NCI-H1417 (cell line): Measurements from ENCODE around the gene ZBTB7A.

Source experiments
- DNase-seq, 3 experiments: peaks; one replicate each; lab custom pipeline; 2025; lab: John Stamatoyannopoulos, UW

Gene ZBTB7A

DNA sequence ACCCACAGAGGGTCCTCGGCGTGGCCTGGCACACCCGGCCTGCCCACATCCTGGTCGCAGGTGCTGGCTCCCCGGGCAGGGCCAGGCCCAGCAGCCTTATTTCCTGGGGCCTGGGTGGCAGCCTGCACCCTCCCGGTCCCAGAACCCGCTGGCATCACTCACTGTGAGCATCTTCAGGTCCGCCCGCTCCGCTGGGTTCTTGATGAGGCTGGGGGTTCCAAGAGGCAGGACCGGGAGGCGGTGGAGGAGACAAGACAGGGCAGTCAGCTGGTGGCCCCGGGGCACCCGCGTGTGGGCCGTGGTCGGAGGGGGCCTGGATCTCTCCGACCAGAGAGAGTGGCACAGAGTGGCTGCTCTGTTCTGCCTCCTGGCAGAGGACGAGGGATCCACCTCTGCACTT lies 27.6 kb upstream of the ZBTB7A start:
- no peak for DNase-seq

DNA sequence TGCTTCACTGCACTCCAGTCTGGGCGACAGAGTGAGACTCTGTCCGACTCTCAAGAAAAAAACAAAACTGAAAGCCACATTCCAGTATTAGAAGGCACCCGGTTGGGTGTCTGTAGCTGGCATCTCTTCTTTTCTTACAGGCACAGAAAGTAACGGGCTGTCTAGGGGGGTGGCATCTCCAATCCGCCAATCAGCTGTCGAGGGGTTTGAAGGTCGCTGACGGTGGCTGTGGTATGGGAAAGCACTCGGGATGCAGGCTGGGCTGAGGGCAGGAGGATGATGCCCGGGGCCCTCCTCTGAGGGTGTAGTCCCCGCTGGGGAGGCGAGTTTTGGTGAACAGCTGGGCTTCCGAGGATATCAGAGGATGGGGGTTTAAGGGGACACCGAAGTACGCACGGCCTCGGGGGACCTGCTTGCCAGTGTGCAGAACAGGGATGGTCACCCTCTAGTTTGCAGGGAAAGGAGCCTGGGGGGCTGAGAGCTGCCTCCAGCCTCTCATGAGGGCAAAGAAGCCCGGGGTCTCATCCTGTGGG lies 27.0 kb upstream of the ZBTB7A start:
- no peak for DNase-seq

DNA sequence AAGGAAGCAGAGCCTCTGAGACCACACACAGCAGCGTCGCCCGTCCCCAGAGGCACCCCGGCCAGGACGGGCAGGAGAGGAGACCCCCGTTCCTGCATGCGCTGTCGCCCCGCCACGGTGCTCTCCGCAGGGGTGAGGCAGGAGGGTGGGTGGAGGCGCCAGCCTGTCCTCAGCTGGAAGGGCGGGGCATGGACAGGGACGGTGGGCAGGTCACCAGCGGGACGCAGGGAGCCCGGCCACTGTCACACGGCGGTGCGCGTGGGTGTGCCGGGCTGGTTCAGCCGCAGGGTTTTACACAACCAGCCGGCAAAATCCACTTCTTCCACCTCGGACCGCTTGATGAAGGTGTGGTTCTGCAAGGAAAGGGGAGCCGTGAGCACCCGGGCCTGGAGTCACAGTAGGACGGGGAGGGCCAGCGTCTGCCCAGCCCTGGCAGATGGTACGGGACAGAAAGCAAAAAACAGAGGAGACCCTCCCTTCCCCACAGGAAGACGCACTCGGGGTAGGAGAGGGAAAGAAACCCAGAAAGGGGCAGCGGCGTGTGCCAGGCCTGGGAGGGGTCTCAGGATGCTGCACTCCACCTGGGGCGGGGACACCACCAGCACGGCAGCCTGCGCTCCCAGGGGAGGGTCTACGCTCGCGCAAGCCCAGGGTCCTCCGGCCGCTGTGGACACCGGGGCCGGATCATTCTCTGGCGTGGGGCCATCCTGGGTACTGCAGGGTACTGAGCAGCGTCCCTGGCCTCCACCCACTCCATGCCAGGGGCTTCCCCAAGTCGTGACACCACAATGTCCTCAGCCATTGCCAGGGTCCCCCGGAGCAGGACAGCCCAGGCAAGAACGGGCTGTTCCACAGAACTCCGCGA lies 23.9 kb upstream of the ZBTB7A start:
- no peak for DNase-seq

DNA sequence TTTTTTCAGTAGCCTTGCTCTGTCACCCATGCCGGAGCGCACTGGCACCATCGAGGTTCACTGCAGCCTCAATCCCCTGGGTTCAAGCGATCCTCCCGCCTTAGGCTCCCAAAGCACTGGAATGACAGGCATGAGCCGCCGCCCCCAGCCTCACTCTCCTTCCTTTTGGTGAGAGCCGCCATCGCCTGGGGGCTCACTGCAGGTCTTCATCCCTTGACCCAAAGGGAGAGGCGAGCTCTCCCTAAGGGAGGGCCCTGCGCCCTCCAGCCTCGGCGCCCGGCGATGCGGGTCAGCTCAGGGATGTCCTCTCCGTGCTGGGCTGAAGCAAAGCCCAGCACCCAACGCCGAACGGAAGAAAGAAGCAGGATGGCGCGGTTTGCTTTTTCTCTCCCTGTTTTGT lies 23.2 kb upstream of the ZBTB7A start:
- DNase-seq = no peak

DNA sequence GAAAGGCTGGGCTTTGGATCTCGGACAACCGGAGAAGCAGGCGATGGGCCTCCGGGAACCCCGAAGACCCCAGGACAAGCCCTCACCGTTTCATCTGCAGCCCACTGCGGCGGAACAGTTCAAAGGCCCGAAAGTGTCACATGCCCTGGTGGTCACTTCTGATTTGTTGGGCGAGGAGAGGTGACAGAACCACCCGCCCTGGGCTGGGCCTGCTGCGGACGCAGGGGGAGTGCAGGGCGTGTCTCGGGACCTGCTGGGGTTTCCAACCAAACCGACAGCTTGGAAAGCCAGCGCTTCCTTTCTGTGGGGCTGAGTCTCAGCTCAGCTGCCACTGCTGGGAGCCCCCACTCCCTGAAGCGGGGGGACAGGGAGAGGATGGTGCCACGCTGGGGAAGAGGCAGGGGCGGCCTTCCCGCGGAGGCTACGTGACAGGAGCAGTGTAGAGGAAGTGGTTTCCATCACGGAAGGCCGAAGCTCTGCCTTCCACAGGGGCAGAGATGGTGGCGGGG lies 22.8 kb upstream of the ZBTB7A start:
- DNase-seq = no peak

DNA sequence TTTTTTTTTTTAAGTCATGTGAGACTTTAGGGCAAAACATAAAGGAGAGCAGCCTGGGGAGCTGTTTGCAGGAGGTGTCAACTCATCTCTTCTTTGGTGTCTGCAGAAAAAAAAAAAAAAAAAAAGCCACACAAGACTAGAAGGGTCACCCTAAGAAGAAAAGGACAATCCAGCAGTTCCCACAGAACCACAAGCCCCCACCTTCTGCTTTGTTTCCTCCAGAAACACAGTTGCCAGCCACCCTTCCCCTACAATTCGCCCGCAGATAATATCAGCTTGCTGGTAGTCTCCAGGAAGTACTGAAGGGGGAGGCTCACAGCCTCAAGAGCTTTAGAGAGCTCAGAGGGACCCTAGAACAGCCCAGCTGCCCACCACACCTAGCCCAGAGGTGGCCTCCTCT lies 22.3 kb upstream of the ZBTB7A start:
- DNase-seq = no peak

DNA sequence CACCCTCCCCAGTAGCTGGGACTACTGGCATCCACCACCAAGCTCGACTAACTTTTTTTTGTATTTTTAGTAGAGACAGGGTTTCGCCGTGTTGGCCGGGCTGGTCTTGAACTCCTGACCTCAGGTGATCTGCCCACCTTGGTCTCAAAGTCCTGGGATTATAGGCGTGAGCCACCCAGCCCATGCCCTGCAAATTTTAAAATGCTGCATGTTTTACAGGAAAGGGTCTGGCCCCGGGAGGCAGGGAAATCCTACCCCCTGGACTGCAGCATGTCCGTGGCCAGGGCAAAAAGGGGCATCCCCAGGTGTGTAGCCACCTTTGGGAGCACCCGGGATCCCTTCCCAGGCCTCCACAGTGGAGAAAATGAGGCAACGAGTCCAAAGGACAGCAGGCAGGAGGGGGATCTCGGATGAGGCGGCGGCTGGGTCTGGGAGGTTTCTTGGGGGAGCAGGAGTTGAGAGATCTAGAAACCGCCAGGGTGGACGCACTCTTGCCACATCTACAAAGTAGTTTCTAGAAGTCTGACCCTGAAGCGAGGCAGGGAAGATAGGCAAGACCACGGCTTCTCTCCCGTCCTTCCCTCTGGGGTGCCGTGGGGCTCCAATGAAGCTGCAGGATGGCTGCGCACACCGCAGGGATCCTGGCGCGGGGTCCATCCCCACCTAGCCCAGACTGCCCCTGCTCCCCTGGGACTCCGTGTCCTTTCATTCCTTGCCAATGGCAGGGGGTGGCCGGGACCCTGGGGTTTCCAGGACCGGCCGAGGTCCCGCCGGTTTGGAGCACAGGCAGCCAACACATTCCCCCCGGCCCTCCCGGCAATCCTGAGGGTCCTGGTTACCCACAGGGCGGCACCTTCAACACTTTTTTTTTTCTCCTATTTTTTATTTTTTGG lies 21.3 kb upstream of the ZBTB7A start:
- no peak for DNase-seq

DNA sequence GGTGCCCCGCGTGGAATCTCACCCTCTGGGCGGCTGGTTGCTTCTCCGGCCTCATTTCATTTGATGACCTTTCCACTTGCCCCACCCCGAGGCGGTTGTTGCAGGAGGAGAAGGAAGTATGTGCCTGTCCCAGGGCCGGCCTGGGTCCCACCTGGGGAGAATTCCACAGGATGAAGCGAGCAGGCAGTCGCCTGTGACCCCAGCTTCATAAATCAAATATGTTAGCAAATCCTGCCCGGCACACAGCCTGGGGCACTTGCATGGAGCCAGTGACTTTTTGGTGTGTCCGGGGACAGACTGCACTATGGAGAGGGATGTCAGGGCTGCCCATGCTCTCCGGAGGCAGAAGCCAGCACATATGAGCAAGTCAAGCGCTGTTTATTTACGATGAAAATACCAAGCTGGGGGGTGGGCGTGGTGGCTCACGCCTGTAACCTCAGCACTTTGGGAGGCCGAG lies 19.7 kb upstream of the ZBTB7A start:
- DNase-seq = no peak

DNA sequence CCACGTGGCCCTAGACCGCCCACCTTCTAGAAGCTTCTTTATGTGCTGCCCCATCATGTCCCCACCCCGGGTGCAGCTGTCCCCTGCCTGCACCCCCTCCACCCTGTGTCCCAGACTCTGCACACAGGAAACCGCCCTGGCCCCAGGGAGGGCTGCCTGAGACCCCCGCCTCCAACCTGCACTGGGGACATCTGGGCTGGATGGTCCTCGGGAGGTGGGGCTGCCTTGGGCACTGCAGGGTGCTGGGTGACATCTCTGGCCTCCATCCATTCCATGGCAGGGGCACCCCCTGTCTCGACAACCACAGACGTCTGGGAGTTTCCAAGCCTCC lies 17.8 kb upstream of the ZBTB7A start:
- no peak for DNase-seq

DNA sequence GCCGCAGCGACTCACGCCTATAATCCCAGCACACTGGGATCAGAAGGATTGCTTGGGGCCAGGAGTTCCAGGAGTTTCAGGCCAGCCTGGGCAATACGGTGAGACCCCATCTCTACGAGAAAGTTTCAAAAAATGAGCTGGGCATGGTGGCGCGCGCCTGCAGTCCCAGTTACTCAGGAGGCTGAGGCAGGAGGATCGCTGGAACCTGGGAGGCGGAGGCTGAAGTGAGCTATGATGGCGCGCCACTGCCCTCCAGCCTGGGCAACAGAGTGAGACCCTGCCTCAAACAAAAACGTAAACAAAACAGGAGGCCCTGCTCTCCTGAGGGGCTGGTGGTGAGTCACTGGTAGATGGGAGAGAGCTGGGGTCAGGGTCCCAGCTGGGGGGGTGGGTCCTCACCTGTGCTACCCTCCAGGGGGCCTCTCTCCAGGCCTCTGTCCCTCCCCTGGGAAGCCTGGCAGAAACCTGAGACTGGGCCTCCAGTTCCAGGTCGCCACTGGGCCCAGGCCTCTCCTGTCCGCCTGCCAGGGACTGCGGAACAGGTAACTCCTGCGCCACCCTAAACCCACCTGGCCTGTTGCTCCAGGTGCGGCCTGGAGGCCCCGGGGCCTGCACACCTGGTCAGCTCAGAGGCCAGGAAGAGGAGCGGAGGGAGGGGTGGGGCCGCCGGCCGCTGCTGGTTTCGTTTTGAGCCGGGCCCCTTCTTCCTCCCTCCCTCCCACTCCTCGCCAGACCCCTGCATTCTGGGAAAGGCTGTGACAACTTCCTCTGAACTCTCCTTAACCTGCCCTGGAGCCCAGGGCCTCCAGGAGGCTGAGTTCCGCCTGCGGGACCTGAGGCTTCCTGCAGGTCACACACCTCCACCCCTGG lies 17.2 kb upstream of the ZBTB7A start:
- no peak for DNase-seq

DNA sequence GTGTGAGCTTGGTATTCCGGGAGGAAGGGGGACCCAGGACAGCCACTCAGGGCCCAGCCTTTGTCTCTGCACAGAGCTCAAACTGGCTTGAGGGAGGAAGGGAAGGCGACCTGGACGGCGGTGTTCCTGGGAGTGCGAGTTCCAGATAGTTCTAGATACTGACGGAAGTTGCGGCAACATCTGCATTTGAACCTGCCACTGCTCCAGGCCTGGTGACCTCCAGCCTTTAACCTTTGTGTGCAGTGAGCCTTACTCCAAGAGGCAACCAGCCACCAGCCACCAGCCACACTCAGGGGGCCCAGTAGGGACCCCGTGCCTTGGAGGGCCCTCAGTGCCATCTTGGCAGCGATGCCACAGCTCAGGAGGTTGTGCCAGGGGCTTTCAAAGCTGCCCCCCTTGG lies 15.5 kb upstream of the ZBTB7A start:
- DNase-seq = no peak

DNA sequence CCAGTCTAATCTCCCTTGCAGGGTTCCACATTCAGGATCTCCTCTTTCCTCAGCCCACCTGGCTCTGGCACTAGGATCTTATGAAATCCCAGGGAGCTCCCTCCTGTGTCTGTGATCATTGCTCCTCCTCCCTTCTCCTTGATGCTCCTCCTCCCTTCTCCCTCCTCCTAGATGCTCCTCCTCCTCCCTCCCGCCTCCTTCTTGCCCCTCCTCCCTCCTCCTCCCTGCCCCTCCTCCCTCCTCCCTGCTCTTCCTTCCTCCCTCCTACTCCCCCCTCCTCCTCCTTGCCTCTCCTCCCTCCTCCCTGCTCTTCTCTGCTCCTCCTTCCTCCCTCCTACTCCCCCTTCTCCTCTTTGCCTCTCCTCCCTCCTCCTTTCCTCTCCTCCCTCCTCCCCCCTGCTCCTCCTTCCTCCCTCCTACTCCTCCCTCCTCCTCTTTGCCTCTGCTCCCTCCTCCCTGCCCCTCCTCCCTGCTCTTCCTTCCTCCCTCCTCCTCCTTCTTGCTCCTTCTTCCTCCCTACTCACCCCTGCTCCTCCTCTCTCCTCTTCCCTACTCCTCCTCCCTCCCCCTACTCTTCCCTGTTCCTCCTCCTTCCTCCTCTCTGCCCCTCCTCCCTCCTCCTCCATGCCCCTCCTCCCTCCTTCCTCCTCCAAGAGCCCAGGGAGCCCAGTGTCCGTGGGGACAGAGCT lies 14.9 kb upstream of the ZBTB7A start:
- DNase-seq = no peak

DNA sequence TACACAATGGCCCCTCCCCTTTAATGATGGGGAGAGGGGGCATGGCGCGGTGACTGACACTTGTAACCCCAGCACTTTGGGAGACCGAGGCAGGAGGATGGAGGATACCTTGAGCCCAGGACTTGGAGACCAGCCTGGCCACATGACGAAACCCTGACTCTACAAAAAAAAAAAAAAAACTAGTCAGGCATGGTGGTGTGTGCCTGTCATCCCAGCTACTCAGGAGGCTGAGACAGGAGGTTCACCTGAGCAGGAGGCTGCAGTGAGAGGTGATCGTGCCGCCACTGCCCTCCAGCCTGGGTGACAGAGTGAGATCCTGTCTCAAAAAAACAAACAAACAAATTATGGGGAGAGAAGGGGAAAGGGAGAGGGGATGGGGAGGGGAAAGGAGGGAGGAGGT lies 13.8 kb upstream of the ZBTB7A start:
- DNase-seq = no peak

DNA sequence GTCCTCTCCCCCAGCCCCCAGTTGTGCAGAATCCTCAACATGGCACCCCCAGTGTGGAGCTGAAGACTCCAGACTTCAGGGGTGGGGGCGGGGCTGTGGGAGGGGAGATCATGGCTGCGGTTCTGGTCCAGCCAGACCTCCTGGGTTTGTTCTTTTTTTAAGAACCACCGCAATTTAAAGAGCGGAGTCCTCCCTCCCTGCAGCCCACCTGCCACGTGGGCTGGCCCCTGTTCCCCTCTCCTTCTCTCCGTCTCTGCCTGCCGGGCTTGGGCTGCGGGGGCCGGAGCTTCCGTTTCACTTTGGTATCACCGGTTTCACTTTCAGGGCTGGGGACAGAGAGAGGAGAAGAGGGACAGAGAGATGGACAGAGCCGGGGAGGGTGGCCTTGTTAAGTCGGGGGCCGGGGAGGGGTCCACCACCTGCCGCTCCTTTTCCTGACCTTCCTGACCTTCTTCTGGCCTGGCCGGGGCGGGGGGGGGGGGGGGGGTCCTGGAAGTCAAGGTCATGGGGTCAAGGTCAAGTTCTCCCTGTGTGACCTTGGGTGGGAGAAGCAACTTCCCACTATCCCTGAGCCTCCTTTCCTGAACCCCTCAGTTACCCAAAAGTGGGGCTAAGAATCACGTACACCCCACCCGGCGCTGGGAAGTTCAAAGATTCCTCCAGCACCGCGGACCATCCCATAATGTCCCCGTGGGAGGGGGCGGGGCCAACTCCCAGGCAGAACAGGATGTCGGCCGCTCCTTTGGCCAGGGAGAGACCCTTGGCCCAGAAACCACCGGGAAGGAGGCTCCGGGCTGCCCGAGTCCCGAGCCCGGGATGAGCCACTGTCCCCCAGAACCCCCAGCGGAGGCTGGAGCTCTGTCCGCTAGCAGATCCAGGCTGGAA lies 11.3 kb upstream of the ZBTB7A start:
- DNase-seq = peak; percentile 21 to 45 (median 40)

DNA sequence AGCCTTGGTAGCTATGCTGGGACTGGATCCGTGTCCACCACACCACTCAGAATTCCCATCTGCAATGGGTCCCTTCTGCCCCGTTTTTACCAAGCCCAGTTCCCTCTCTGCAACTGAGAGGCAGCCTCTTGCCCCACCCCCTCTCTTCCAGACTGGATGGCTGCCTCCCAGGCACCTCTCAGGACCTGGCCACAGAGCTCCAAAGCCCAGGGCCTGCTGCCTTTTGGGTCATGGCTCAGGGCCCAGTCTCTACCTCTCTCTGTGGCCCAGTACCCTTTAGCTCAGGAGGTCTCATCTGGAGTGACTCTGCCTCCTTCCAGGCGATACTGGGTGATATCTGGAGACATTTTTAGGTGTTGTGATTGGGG lies 10.3 kb upstream of the ZBTB7A start:
- DNase-seq = no peak

DNA sequence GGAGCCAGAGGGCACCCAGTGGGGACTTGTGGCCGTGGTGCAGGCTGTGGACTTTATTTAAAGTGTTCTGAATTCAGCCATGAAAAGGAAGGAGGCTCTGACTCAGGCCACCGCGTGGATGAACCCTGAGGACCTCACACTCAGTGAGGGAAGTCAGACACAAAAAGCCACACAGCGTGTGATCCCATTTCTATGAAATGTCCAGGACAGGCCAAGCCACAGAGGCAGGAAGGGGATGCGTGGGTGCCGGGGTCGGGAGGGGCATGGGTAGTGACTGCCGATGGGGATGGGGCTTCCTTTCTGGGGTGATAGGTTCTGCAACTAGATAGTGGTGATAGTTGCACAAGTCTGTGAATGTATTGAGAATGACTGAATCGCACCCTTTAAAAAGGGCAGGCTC lies 8.7 kb upstream of the ZBTB7A start:
- no peak for DNase-seq

DNA sequence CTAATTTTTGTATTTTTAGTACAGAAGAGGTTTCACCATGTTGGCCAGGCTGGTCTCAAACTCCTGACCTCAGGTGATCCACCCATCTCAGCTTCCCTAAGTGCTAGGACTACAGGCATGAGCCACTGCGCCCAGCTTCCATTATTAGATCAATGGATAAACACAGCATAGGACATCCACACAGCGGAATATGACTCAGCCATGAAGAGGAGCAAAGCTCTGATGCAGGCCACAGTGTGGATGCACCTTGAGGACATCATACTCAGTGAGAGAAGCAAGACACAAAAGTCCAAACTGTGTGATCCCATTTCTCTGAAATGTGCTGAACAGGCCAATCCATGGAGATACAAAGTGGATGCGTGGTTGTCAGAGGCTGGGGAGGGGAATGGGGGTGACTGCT lies 4.9 kb upstream of the ZBTB7A start:
- no peak for DNase-seq

DNA sequence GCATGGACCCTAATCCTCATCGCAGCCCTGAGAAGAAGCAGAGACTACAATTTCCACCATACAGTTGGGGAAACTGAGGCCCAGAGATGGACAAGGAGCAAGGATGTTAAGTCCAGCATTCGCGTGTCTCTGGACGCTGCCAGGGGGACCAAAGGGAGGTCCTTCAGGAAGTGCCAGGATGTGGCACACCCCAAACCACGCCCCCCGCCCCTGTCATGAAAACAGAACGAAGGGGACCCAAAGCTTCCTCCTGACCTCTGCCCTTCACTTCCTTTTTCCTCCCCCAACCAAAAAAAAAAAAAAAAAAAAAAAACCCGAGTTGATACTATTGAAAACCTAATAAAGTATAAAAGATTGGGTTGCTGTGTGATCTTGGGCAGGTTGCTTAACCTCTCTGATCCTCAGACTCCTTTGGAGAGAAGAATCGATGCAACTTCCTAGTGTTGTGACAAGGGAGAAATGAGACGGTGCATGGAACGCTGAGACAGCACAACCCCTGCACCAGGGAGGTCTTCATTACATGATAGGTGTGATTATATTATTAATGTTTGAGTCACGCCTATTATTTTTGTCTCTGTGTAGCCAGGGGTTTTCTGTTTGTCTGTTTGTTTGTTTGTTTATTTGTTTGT lies 2.7 kb upstream of the ZBTB7A start:
- DNase-seq = no peak

DNA sequence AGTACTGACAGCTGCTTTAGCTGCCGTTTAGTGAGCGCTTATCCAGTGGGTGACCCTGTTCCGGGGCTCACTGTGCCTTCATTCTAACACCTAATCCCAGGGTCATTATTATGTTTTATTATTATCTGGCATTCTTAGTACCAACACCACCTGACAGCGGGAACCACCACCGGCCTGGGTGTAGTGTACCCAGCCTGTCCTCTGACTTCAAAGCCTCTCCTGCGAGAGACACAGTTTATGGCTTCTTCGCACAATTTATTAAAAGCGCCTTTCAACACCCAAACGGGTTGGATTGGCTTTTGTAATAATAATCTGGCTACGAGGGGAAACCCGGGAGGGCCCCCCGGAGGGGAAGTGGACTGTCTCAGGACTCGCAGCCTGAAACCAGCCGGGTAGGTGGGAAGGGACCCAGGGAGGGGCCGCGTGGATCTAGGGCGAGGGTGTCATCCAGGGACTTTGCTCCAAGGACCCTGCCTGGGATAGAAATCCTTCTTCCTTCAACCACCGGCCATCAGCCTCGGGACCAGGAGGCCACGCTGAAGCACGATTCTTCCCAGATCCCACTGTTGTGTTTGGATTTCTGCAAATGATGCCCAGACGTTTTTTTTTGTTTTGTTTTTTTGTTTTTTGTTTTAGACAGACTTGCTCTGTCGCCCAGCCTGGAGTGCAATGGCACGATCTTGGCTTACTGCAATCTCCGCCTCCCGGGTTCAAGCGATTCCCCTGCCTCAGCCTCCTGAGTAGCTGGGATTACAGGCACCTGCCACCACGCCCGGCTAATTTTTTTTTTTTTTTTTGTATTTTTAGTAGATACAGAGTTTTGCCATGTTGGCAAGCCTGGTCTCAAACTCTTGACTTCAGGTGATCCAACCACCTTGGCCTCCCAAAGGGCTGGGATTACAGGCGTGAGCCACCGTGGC lies 1.6 kb upstream of the ZBTB7A start:
- DNase-seq = peak in 2 of 3 experiments; percentile 25 to 37
